Measurements from ENCODE around the gene CDHR5.

CDHR5 gene

GRCh38 chr11:643849-644738 lies 19.3 kb upstream of the CDHR5 start:
- no peak for DNase-seq

GRCh38 chr11:643366-643765 lies 18.6 kb upstream of the CDHR5 start:
- DNase-seq: no peak

- DNase-seq: no peak
Observed at GRCh38 chr11:641806-642370, 17.1 kb upstream of the CDHR5 start.

GRCh38 chr11:640021-640706 lies 15.4 kb upstream of the CDHR5 start:
- no peak for DNase-seq

GRCh38 chr11:639332-639955 lies 14.7 kb upstream of the CDHR5 start:
- DNase-seq: no peak

GRCh38 chr11:638631-639331 lies 14.0 kb upstream of the CDHR5 start:
- no peak for DNase-seq

- DNase-seq: no peak
Observed at GRCh38 chr11:637593-638521, 13.1 kb upstream of the CDHR5 start.

GRCh38 chr11:637333-637592 lies 12.5 kb upstream of the CDHR5 start:
- DNase-seq: no peak

GRCh38 chr11:636511-637332 lies 12.0 kb upstream of the CDHR5 start, which contains the start of gene DRD4:
DRD4 (plus strand) TSS chr11:637269; CDS start chr11:637305, 36 bp downstream.
- DNase-seq: no peak

GRCh38 chr11:635945-636510 lies 11.3 kb upstream of the CDHR5 start:
- no peak for DNase-seq

- no peak for DNase-seq
Observed at GRCh38 chr11:630871-631270, 6.1 kb upstream of the CDHR5 start.

GRCh38 chr11:629237-629583 lies 4.5 kb upstream of the CDHR5 start:
- DNase-seq: no peak

- no peak for DNase-seq
Observed at GRCh38 chr11:628056-628455, 3.3 kb upstream of the CDHR5 start.

- DNase-seq: no peak
Observed at GRCh38 chr11:627308-627576, 2.5 kb upstream of the CDHR5 start.

GRCh38 chr11:626475-627307 lies 1.9 kb upstream of the CDHR5 start, which contains the start of gene SCT:
SCT (minus strand) TSS chr11:627181; CDS start chr11:627143, 38 bp downstream.
- DNase-seq: no peak

GRCh38 chr11:625636-626268 lies 997 bp upstream of the CDHR5 start:
- DNase-seq: no peak

GRCh38 chr11:623999-624704 lies 603 bp downstream of the CDHR5 start:
- DNase-seq: no peak

- no peak for DNase-seq
Observed at GRCh38 chr11:623349-623869, 1.3 kb downstream of the CDHR5 start.

GRCh38 chr11:621838-622237 lies 2.9 kb downstream of the CDHR5 start:
- DNase-seq: no peak
